Nephron (organoid): ENCODE measurements around the gene TSPAN11.

Experiments used
- H3K27ac Mint-ChIP-seq, 3 experiments: 2 replicates each; pipeline ENCODE4 v1.8.0; 2020; ENCODE audit warnings: mixed read lengths in 3 of 3, mild to moderate bottlenecking in 2 of 3, moderate library complexity in 1 of 3
- H3K27me3 Mint-ChIP-seq: 2 replicates; pipeline ENCODE4 v1.8.0; 2021; ENCODE audit warnings: low read depth, mild to moderate bottlenecking, moderate library complexity, mixed read lengths
- H3K36me3 Mint-ChIP-seq: 2 replicates; pipeline ENCODE4 v1.8.0; 2020; ENCODE audit warnings: low read depth, mixed read lengths
- H3K4me1 Mint-ChIP-seq: 2 replicates; pipeline ENCODE4 v1.8.0; 2020; ENCODE audit warnings: mixed read lengths
- H3K4me3 Mint-ChIP-seq, 3 experiments: 2 replicates each; pipeline ENCODE4 v1.8.0; 2020; ENCODE audit warnings: mild to moderate bottlenecking in 3 of 3, mixed read lengths in 3 of 3, moderate library complexity in 2 of 3
- H3K9me3 Mint-ChIP-seq: 2 replicates; pipeline ENCODE4 v1.8.0; 2020; ENCODE audit warnings: mixed read lengths
- CTCF ChIP-seq, 3 experiments: fragments of 200-600 bp; sonication (generic); IDR thresholded peaks; one replicate each; pipeline ENCODE4 v1.5.0; 2021; ENCODE audit warnings: antibody characterized with exemption in 3 of 3; ENCODE audit not compliant: unreplicated experiment in 3 of 3

The TSPAN11 gene

GRCh38 chr12:30985814-30986452 is 59.4 kb downstream of the TSPAN11 start:
- H3K4me1 Mint-ChIP-seq, result no peaks in the 10 kb centered on the region
- no peaks in the 10 kb centered on the region for H3K36me3 Mint-ChIP-seq
- no peak overlapping the region for H3K27ac Mint-ChIP-seq
- TF ChIP-seq CTCF (IDR thresholded peaks at IDR 0.05; ENCODE audit: unreplicated experiment in 3 of 3), result peak; percentile 72 to 77 (median 73)
- no peak overlapping the region for H3K4me3 Mint-ChIP-seq
- H3K9me3 Mint-ChIP-seq, result no peaks in the 10 kb centered on the region
- peaks cover 13% of the 10 kb centered on the region for H3K27me3 Mint-ChIP-seq

GRCh38 chr12:30988086-30988485 is 61.5 kb downstream of the TSPAN11 start:
- H3K27me3 Mint-ChIP-seq, result peaks cover 15% of the 10 kb centered on the region
- H3K36me3 Mint-ChIP-seq, result no peaks in the 10 kb centered on the region
- H3K4me1 Mint-ChIP-seq, result no peaks in the 10 kb centered on the region
- H3K27ac Mint-ChIP-seq, result no peak overlapping the region
- no peak for TF ChIP-seq CTCF (IDR thresholded peaks at IDR 0.05; ENCODE audit: unreplicated experiment in 3 of 3)
- no peaks in the 10 kb centered on the region for H3K9me3 Mint-ChIP-seq
- no peak overlapping the region for H3K4me3 Mint-ChIP-seq

- no peak overlapping the region for H3K4me3 Mint-ChIP-seq
- H3K36me3 Mint-ChIP-seq, result no peaks in the 10 kb centered on the region
- H3K4me1 Mint-ChIP-seq, result no peaks in the 10 kb centered on the region
- TF ChIP-seq CTCF (IDR thresholded peaks at IDR 0.05; ENCODE audit: unreplicated experiment in 3 of 3), result no peak
- H3K27ac Mint-ChIP-seq, result no peak overlapping the region
- no peaks in the 10 kb centered on the region for H3K9me3 Mint-ChIP-seq
- H3K27me3 Mint-ChIP-seq, result peaks cover 17% of the 10 kb centered on the region
Measured at GRCh38 chr12:30988646-30989286, 62.2 kb downstream of the TSPAN11 start.

- Mint-ChIP-seq H3K9me3 (no peaks in the 10 kb centered on the region), H3K4me1 (no peaks in the 10 kb centered on the region), H3K4me3 (no peak overlapping the region), H3K36me3 (no peaks in the 10 kb centered on the region), H3K27me3 (peaks cover 17% of the 10 kb centered on the region), H3K27ac (no peak overlapping the region)
- peak; percentile 14 to 31 (median 22) for TF ChIP-seq CTCF (IDR thresholded peaks at IDR 0.05; ENCODE audit: unreplicated experiment in 3 of 3)
Measured at GRCh38 chr12:30989754-30990153, 63.2 kb downstream of the TSPAN11 start.

DNA sequence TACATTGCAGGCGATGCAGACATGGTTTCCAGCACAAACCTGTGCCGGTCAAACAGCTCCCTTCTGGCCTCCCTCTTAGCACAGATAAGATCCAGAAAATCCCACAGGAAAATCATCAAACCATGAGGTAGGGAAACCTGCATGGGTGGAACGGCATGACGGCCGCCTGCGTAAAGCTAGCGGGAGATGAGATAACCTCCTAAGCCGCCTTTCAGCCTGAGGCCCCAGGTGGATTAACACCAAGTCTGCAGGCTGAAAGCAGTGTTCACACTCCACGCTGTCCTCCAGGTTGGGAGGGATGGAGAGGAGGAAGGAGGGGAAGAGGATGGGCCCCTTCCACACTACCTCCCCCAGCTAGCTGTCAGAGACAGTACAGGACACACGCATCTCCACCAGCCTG is 63.8 kb downstream of the TSPAN11 start:
- no peak overlapping the region for H3K4me3 Mint-ChIP-seq

More for the DNA sequence above, 63.8 kb downstream of the TSPAN11 start:
- Mint-ChIP-seq H3K27ac (no peak overlapping the region), H3K36me3 (no peaks in the 10 kb centered on the region), H3K9me3 (no peaks in the 10 kb centered on the region), H3K4me1 (no peaks in the 10 kb centered on the region), H3K27me3 (peaks cover 17% of the 10 kb centered on the region)
- TF ChIP-seq CTCF (IDR thresholded peaks at IDR 0.05; ENCODE audit: unreplicated experiment in 3 of 3), result no peak
